Measurements from ENCODE around the gene DECR2.

The DECR2 gene

DNA sequence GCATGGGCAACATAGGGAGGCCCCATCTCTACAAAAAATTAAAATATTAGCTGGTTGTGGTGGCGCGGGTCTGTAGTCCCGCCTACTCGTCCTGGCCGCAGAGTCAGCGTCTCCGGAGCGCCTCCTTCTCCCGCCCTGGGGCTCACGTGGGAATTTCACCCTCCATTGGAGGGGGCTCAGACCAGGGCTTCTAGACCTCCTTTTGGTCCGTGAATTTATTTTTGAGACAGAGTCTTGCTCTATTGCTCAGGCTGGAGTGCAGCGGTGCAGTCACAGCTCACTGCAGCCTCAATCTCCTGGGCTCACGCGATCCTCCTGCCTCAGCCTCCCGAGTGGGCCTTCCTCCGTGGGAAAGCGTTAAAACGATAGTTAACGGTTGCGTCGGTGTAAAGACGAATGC is 5.1 kb upstream of the DECR2 start (continued):
- TF ChIP-seq, protein P1, sequence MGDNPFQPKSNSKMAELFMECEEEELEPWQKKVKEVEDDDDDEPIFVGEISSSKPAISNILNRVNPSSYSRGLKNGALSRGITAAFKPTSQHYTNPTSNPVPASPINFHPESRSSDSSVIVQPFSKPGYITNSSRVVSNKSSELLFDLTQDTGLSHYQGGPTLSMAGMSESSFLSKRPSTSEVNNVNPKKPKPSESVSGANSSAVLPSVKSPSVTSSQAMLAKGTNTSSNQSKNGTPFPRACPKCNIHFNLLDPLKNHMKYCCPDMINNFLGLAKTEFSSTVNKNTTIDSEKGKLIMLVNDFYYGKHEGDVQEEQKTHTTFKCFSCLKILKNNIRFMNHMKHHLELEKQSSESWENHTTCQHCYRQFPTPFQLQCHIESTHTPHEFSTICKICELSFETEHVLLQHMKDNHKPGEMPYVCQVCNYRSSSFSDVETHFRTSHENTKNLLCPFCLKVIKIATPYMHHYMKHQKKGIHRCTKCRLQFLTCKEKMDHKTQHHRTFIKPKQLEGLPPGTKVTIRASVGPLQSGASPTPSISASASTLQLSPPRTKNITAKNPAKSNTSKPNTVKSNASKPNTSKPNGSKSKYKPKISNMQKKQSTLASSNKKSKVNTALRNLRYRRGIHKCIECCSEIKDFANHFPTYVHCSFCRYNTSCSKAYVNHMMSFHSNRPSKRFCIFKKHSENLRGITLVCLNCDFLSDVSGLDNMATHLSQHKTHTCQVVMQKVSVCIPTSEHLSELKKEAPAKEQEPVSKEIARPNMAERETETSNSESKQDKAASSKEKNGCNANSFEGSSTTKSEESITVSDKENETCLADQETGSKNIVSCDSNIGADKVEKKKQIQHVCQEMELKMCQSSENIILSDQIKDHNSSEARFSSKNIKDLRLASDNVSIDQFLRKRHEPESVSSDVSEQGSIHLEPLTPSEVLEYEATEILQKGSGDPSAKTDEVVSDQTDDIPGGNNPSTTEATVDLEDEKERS (tag by site-specific recombination; IDR thresholded peaks at IDR 0.05), result no peak
- TF ChIP-seq ZNF548 (tag by site-specific recombination; IDR thresholded peaks at IDR 0.05) (no peak), ZBTB6 (tag by site-specific recombination; IDR thresholded peaks at IDR 0.05) (peak; percentile 45; the same call in 1 of the 2 replicates), ZNF354C (tag by site-specific recombination; IDR thresholded peaks at IDR 0.05; ENCODE audit: borderline replicate concordance, low read depth) (no peak), ZNF335 (tag by site-specific recombination; conservative IDR thresholded peaks at IDR 0.05) (peak; percentile 81), ZNF549 (tag by site-specific recombination; IDR thresholded peaks at IDR 0.05) (no peak), ZNF664 (tag by site-specific recombination; IDR thresholded peaks at IDR 0.05) (no peak), ZNF133 (tag by site-specific recombination; IDR thresholded peaks at IDR 0.05) (no peak), ZNF76 (tag by site-specific recombination; IDR thresholded peaks at IDR 0.05; ENCODE audit: borderline replicate concordance, low read depth) (no peak), ZNF544 (tag by site-specific recombination; IDR thresholded peaks at IDR 0.05) (no peak), KLF16 (tag by site-specific recombination; IDR thresholded peaks at IDR 0.05) (peak; percentile 50; the same call in 1 of the 2 replicates), ZXDB (tag by site-specific recombination; IDR thresholded peaks at IDR 0.05) (peak; percentile 62), SALL2 (tag by site-specific recombination; IDR thresholded peaks at IDR 0.05; ENCODE audit: borderline replicate concordance) (no peak), ZFP69B (tag by site-specific recombination; IDR thresholded peaks at IDR 0.05) (no peak), ZIC2 (tag by site-specific recombination; IDR thresholded peaks at IDR 0.05) (peak; percentile 18; the same call in 1 of the 2 replicates), KLF17 (tag by site-specific recombination; IDR thresholded peaks at IDR 0.05) (no peak; the same call in 1 of the 2 replicates), ZNF580 (tag by site-specific recombination; IDR thresholded peaks at IDR 0.05) (0 out of 2 replicates have a peak, but pooled peaks have one; percentile 48), ZNF169 (tag by site-specific recombination; IDR thresholded peaks at IDR 0.05) (no peak), TRIM28 (IDR thresholded peaks at IDR 0.05; ENCODE audit: borderline replicate concordance, low read length) (no peak), ZBTB21 (tag by site-specific recombination; IDR thresholded peaks at IDR 0.05) (no peak), ZNF202 (tag by site-specific recombination; IDR thresholded peaks at IDR 0.05; ENCODE audit: borderline replicate concordance) (no peak)
- TF ChIP-seq, protein P2, sequence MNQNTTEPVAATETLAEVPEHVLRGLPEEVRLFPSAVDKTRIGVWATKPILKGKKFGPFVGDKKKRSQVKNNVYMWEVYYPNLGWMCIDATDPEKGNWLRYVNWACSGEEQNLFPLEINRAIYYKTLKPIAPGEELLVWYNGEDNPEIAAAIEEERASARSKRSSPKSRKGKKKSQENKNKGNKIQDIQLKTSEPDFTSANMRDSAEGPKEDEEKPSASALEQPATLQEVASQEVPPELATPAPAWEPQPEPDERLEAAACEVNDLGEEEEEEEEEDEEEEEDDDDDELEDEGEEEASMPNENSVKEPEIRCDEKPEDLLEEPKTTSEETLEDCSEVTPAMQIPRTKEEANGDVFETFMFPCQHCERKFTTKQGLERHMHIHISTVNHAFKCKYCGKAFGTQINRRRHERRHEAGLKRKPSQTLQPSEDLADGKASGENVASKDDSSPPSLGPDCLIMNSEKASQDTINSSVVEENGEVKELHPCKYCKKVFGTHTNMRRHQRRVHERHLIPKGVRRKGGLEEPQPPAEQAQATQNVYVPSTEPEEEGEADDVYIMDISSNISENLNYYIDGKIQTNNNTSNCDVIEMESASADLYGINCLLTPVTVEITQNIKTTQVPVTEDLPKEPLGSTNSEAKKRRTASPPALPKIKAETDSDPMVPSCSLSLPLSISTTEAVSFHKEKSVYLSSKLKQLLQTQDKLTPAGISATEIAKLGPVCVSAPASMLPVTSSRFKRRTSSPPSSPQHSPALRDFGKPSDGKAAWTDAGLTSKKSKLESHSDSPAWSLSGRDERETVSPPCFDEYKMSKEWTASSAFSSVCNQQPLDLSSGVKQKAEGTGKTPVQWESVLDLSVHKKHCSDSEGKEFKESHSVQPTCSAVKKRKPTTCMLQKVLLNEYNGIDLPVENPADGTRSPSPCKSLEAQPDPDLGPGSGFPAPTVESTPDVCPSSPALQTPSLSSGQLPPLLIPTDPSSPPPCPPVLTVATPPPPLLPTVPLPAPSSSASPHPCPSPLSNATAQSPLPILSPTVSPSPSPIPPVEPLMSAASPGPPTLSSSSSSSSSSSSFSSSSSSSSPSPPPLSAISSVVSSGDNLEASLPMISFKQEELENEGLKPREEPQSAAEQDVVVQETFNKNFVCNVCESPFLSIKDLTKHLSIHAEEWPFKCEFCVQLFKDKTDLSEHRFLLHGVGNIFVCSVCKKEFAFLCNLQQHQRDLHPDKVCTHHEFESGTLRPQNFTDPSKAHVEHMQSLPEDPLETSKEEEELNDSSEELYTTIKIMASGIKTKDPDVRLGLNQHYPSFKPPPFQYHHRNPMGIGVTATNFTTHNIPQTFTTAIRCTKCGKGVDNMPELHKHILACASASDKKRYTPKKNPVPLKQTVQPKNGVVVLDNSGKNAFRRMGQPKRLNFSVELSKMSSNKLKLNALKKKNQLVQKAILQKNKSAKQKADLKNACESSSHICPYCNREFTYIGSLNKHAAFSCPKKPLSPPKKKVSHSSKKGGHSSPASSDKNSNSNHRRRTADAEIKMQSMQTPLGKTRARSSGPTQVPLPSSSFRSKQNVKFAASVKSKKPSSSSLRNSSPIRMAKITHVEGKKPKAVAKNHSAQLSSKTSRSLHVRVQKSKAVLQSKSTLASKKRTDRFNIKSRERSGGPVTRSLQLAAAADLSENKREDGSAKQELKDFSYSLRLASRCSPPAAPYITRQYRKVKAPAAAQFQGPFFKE (tag by site-specific recombination; IDR thresholded peaks at IDR 0.05; ENCODE audit: borderline replicate concordance), result no peak
- TF ChIP-seq, protein P3, sequence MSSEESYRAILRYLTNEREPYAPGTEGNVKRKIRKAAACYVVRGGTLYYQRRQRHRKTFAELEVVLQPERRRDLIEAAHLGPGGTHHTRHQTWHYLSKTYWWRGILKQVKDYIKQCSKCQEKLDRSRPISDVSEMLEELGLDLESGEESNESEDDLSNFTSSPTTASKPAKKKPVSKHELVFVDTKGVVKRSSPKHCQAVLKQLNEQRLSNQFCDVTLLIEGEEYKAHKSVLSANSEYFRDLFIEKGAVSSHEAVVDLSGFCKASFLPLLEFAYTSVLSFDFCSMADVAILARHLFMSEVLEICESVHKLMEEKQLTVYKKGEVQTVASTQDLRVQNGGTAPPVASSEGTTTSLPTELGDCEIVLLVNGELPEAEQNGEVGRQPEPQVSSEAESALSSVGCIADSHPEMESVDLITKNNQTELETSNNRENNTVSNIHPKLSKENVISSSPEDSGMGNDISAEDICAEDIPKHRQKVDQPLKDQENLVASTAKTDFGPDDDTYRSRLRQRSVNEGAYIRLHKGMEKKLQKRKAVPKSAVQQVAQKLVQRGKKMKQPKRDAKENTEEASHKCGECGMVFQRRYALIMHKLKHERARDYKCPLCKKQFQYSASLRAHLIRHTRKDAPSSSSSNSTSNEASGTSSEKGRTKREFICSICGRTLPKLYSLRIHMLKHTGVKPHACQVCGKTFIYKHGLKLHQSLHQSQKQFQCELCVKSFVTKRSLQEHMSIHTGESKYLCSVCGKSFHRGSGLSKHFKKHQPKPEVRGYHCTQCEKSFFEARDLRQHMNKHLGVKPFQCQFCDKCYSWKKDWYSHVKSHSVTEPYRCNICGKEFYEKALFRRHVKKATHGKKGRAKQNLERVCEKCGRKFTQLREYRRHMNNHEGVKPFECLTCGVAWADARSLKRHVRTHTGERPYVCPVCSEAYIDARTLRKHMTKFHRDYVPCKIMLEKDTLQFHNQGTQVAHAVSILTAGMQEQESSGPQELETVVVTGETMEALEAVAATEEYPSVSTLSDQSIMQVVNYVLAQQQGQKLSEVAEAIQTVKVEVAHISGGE (tag by site-specific recombination; conservative IDR thresholded peaks at IDR 0.05; ENCODE audit: low read depth), result no peak
